ENCODE results near the gene C10orf67. TPM values are rescaled to one million over a fixed set of nuclear protein-coding genes. Genes with fewer than 3 reads are reported as not detected.
"Not testable (repeated sequence)": the region's sequence is repeated elsewhere in the genome, so short reads cannot be mapped to it uniquely, and the experiment has no call there.

C10orf67 gene
- total RNA-seq: under 1 TPM in 1 of 2 experiments, not detected in 1; 0.20 TPM

DNA sequence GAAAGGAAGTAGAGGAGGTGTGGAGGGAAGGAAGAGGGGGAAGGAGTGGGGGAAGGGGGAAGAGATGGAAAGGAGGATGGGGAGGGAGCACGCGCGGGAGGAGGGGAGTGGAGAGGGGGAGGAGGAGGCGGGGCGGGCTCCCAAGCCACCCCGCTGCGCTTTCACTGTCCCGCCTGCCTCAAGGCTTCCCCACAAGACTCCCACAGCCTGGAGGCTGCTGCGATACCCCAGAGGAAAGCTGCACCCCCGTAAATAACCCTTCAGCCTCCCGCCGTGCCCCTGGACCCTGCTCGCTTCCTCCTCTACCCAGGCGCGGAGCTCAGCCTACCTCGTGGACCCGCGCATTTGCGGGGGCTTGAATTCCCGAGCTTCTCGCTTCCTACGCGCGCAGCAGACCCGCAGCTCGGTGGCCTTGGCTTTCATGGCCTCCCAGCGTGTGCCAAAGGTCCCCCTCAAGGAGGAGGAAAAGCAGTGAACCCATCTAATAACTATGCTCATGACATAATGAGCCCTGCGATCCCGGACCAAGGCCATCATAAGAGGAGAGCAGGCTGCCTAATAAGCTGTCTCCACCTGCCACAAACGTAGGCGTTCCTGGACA lies at the start of gene C10orf67:
Gene C10orf67 (minus strand): TSS at position 557 of the 601 bp plus-strand sequence. CDS start 23 bp downstream, at position 534.
- Mint-ChIP-seq H3K4me1 (peaks cover 28% of the 10 kb centered on the region), H3K27me3 (no peaks in the 10 kb centered on the region), H3K36me3 (peaks cover 3% of the 10 kb centered on the region), H3K27ac (peak within 1 kb of the TSS; percentile 82), H3K4me3 (peak within 1 kb of the TSS; percentile 89), H3K9me3 (no peaks in the 10 kb centered on the region)
- DNase-seq: peak; percentile 54
- peak; percentile 51 for ATAC-seq (ENCODE audit: low read depth)
- POLR2A ChIA-PET: interaction anchor here (0.5 to 1.4 kb wide), 6 partner anchors 12 to 94 kb away, joined by 3 to 20 read pairs (median 3); no protein-coding TSS in a partner anchor

GRCh38 chr10:23391821-23392220 lies 47.2 kb upstream of the C10orf67 start:
- Mint-ChIP-seq H3K9me3 (peaks cover 3% of the 10 kb centered on the region), H3K4me3 (no peak overlapping the region), H3K27ac (no peak overlapping the region), H3K27me3 (no peaks in the 10 kb centered on the region), H3K4me1 (no peaks in the 10 kb centered on the region), H3K36me3 (no peaks in the 10 kb centered on the region)
- POLR2A ChIA-PET: no interaction called here
- no peak for ATAC-seq (ENCODE audit: low read depth)
- no peak for DNase-seq

GRCh38 chr10:23390809-23391208 lies 46.2 kb upstream of the C10orf67 start:
- Mint-ChIP-seq H3K27ac (no peak overlapping the region), H3K4me3 (no peak overlapping the region), H3K9me3 (peaks cover 3% of the 10 kb centered on the region), H3K27me3 (no peaks in the 10 kb centered on the region), H3K4me1 (no peaks in the 10 kb centered on the region), H3K36me3 (no peaks in the 10 kb centered on the region)
- POLR2A ChIA-PET: no interaction called here
- DNase-seq (no peak), ATAC-seq (ENCODE audit: low read depth) (no peak)

GRCh38 chr10:23390408-23390807 lies 45.8 kb upstream of the C10orf67 start:
- DNase-seq; H3K27me3 Mint-ChIP-seq; H3K9me3 Mint-ChIP-seq; ATAC-seq (ENCODE audit: low read depth); H3K36me3 Mint-ChIP-seq; POLR2A ChIA-PET; H3K4me1 Mint-ChIP-seq; H3K27ac Mint-ChIP-seq; H3K4me3 Mint-ChIP-seq: not testable (repeated sequence)

DNA sequence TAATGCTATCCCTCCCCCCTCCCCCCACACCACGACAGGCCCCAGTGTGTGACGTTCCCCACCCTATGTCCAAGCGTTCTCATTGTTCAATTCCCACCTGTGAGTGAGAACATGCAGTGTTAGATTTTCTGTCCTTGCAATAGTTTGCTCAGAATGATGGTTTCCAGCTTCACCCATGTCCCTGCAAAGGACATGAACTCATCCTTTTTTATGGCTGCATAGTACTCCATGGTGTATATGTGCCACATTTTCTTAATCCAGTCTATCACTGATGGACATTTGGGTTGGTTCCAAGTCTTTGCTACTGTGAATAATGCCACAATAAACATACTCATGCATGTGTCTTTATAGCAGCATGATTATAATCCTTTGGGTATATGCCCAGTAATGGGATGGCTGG lies 42.9 kb upstream of the C10orf67 start:
- DNase-seq; H3K36me3 Mint-ChIP-seq; ATAC-seq (ENCODE audit: low read depth); POLR2A ChIA-PET; H3K27ac Mint-ChIP-seq; H3K4me1 Mint-ChIP-seq; H3K9me3 Mint-ChIP-seq; H3K27me3 Mint-ChIP-seq; H3K4me3 Mint-ChIP-seq: not testable (repeated sequence)

DNA sequence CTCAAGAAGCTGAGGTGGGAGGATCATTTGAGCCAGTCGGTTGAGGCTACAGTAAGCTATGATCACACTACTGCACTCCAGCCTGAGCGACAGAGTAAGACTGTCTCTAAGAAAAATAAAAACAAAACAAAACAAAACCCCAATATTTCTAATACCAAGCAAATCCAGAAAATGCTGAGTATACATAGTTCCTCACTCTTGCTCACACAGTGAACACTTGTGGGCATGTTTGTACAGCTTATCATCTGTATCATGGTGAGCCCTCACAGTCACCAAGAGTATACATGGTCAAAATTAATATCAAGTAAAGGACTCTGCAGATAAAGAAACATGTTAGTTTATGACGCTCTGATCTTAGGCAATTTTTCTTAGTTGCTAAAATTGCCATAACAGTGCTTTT lies 41.5 kb upstream of the C10orf67 start:
- DNase-seq (no peak), ATAC-seq (ENCODE audit: low read depth) (no peak)
- H3K27me3 Mint-ChIP-seq: no peaks in the 10 kb centered on the region
- H3K27ac Mint-ChIP-seq: no peak overlapping the region
- H3K36me3 Mint-ChIP-seq: no peaks in the 10 kb centered on the region
- POLR2A ChIA-PET: no interaction called here
- H3K4me3 Mint-ChIP-seq: no peak overlapping the region
- no peaks in the 10 kb centered on the region for H3K4me1 Mint-ChIP-seq
- H3K9me3 Mint-ChIP-seq: peaks cover 3% of the 10 kb centered on the region

DNA sequence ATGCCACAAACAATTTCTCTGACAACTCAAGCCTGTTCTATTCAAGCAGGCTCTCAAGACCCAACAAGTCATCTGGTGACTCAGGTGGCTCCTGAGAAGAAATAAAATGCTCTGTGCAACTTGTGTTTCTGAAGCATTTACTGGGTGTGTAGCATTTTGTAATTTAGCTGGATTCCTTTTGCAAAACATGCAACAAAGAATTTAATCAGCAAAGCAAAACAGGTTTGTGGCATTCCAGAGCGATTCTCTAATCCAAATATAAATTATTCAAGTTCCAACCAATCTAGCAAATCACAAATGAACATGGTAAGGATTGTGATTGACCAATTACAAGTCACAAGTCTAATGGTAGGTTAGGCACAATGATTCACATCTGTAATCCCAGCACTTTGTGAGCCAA lies 39.8 kb upstream of the C10orf67 start:
- peaks cover 1% of the 10 kb centered on the region for H3K36me3 Mint-ChIP-seq
- no peaks in the 10 kb centered on the region for H3K9me3 Mint-ChIP-seq
- no peaks in the 10 kb centered on the region for H3K27me3 Mint-ChIP-seq
- no peak overlapping the region for H3K4me3 Mint-ChIP-seq
- H3K4me1 Mint-ChIP-seq: no peaks in the 10 kb centered on the region
- ATAC-seq (ENCODE audit: low read depth) (no peak), DNase-seq (no peak)
- POLR2A ChIA-PET: no interaction called here
- no peak overlapping the region for H3K27ac Mint-ChIP-seq

- Mint-ChIP-seq H3K4me1 (no peaks in the 10 kb centered on the region), H3K36me3 (peaks cover 1% of the 10 kb centered on the region), H3K27ac (no peak overlapping the region), H3K9me3 (peaks cover 2% of the 10 kb centered on the region), H3K4me3 (no peak overlapping the region), H3K27me3 (no peaks in the 10 kb centered on the region)
- no peak for DNase-seq
- POLR2A ChIA-PET: no interaction called here
- no peak for ATAC-seq (ENCODE audit: low read depth)
Measured at GRCh38 chr10:23383637-23384036, 39.0 kb upstream of the C10orf67 start.

DNA sequence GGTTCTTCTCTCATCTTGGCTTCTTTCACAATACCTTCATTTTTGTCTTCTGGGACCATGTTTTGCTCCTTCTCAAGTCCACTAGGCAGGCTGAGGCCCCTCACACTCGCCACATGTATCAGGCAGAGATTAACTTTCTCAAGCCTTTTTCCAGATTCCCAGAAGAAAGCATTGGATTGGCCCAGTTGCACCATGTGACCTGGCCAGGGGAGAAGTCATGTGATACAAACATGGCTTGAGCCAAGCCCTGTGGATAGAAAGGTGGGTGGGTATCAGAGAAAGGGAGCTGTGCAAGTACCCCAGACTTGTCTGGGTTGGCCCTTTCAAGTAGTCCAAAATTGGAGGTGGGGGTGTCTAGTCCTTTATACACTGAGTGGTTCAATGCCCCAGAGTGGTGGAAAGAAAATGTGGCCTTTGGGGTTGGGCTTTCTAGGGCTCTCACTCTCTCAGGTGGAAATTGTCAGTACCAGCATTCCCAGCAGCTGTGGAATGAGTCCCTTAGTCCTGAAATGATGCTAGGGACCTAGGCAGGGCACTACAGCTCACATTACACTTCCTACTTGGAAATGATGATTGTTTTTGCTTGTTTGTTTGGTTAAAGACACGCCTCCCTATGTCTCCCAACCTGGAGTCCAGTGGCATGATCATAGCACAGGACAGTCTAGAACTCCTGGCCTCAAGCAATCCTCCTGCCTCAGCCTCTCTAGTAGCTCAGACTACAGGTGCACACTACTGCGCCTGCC lies 36.9 kb upstream of the C10orf67 start:
- DNase-seq (no peak), ATAC-seq (ENCODE audit: low read depth) (no peak)
- POLR2A ChIA-PET: no interaction called here
- H3K27me3 Mint-ChIP-seq: no peaks in the 10 kb centered on the region
- no peaks in the 10 kb centered on the region for H3K4me1 Mint-ChIP-seq
- H3K9me3 Mint-ChIP-seq: peaks cover 2% of the 10 kb centered on the region
- no peak overlapping the region for H3K27ac Mint-ChIP-seq
- peaks cover 1% of the 10 kb centered on the region for H3K36me3 Mint-ChIP-seq
- H3K4me3 Mint-ChIP-seq: no peak overlapping the region

GRCh38 chr10:23379686-23380085 lies 35.1 kb upstream of the C10orf67 start:
- ATAC-seq (ENCODE audit: low read depth) (no peak), DNase-seq (no peak)
- POLR2A ChIA-PET: no interaction called here
- Mint-ChIP-seq H3K4me3 (no peak overlapping the region), H3K27ac (no peak overlapping the region), H3K36me3 (peaks cover 1% of the 10 kb centered on the region), H3K9me3 (peaks cover 2% of the 10 kb centered on the region), H3K27me3 (no peaks in the 10 kb centered on the region), H3K4me1 (no peaks in the 10 kb centered on the region)

DNA sequence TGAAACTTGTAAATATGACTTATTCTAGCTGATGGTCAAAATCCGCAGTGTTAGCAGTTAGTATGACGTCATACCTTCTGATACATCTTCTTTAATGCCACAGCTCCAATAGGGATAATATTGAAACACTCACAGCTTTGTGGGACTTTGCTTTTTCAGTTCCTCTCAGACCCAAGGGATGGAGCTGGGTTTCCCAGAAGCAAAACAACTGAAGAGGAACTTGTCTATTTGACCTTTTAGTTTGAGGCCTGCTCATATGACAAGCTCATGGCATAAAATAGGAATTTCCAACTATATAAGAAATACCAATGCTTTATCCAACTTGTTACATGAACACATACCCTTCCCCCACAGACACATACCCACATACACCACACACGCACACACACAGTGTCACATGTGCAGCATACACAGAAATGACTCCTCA lies 31.6 kb upstream of the C10orf67 start:
- Mint-ChIP-seq H3K4me3 (no peak overlapping the region), H3K9me3 (peaks cover 5% of the 10 kb centered on the region), H3K4me1 (peaks cover 13% of the 10 kb centered on the region), H3K27me3 (no peaks in the 10 kb centered on the region), H3K27ac (no peak overlapping the region), H3K36me3 (peaks cover 9% of the 10 kb centered on the region)
- POLR2A ChIA-PET: no interaction called here
- ATAC-seq (ENCODE audit: low read depth): no peak
- DNase-seq: no peak

DNA sequence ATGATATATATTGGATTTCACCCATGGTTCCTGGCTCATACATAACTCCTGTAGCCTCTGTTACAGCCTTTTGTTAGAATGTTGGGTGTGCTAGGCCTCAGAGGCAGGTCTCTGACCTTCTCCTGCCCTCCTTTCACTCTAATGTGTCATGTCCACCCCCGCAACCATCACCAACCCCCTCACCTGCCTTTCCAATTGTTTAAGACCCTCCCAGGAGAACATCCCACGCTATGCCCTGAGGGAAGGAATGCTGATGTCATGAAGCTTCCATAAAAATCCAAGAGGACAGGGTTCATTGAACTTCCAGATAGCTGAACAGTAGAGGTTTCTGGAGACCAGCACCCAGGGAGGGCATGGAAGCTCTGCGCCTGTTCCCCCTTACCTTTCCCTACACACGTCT lies 30.8 kb upstream of the C10orf67 start:
- Mint-ChIP-seq H3K36me3 (peaks cover 9% of the 10 kb centered on the region), H3K27ac (no peak overlapping the region), H3K4me3 (no peak overlapping the region), H3K27me3 (no peaks in the 10 kb centered on the region), H3K4me1 (peaks cover 14% of the 10 kb centered on the region), H3K9me3 (peaks cover 5% of the 10 kb centered on the region)
- DNase-seq (no peak), ATAC-seq (ENCODE audit: low read depth) (no peak)
- POLR2A ChIA-PET: no interaction called here

GRCh38 chr10:23373156-23373555 lies 28.6 kb upstream of the C10orf67 start:
- ATAC-seq (ENCODE audit: low read depth): no peak
- POLR2A ChIA-PET: no interaction called here
- H3K4me1 Mint-ChIP-seq: peaks cover 32% of the 10 kb centered on the region
- no peak overlapping the region for H3K27ac Mint-ChIP-seq
- no peak overlapping the region for H3K4me3 Mint-ChIP-seq
- no peak for DNase-seq
- peaks cover 4% of the 10 kb centered on the region for H3K9me3 Mint-ChIP-seq
- peaks cover 10% of the 10 kb centered on the region for H3K36me3 Mint-ChIP-seq
- H3K27me3 Mint-ChIP-seq: no peaks in the 10 kb centered on the region

DNA sequence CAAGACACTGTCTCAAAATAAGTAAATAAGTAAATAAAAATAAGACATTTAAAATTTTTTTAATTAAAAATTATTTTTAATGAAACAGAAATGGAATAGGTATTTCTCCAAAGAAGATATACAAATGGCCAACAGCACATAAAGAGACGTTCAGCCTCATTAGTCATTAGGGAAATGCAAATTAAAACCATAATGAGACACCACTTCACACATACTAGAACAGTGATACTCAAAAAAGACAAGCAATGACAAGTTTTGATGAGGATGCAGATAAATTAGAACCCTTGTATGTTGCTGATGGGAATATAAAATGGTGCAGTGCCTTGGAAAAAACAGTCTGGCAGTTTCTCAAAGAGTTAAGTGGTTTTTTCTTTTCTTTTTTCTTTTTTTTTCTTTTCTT lies 26.5 kb upstream of the C10orf67 start:
- peaks cover 44% of the 10 kb centered on the region for H3K4me1 Mint-ChIP-seq
- H3K27ac Mint-ChIP-seq: no peak overlapping the region
- H3K9me3 Mint-ChIP-seq: peaks cover 4% of the 10 kb centered on the region
- POLR2A ChIA-PET: no interaction called here
- ATAC-seq (ENCODE audit: low read depth) (no peak), DNase-seq (no peak)
- H3K36me3 Mint-ChIP-seq: peaks cover 12% of the 10 kb centered on the region
- H3K4me3 Mint-ChIP-seq: no peak overlapping the region
- H3K27me3 Mint-ChIP-seq: no peaks in the 10 kb centered on the region
